Activated CD4-positive, alpha-beta T cell treated with anti-CD3 and anti-CD28 coated beads for 1 hour (primary cell): ENCODE measurements around the gene SDR39U1.
A peak's percentile ranks its signal among the peaks of the same experiment; 100 is the strongest.
"Not testable (repeated sequence)": the region's sequence is repeated elsewhere in the genome, so short reads cannot be mapped to it uniquely, and the experiment has no call there.

Experiments
- DNase-seq: peaks from one replicate; pipeline ENCODE4 v3.0.0-alpha.2; 2020

Gene SDR39U1

GRCh38 chr14:24442240-24443052, at the start of gene SDR39U1:
TSS of gene SDR39U1 (minus strand) at chr14:24442776. CDS start at chr14:24442769, 7 bp downstream.
- peak; percentile 93 for DNase-seq

- not testable (repeated sequence) for DNase-seq
Observed at GRCh38 chr14:24491586-24492408, 49.2 kb upstream of the SDR39U1 start.

GRCh38 chr14:24483604-24484252, 41.2 kb upstream of the SDR39U1 start:
- DNase-seq: no peak

GRCh38 chr14:24482699-24483303, 40.2 kb upstream of the SDR39U1 start:
- DNase-seq: not testable (repeated sequence)

- DNase-seq: peak; percentile 21
Observed at GRCh38 chr14:24481622-24482324, 39.2 kb upstream of the SDR39U1 start.

- not testable (repeated sequence) for DNase-seq
Observed at GRCh38 chr14:24479999-24480398, 37.4 kb upstream of the SDR39U1 start.

- DNase-seq: no peak
Observed at GRCh38 chr14:24475261-24475660, 32.7 kb upstream of the SDR39U1 start.

GRCh38 chr14:24473211-24473610, 30.6 kb upstream of the SDR39U1 start:
- DNase-seq: no peak

- DNase-seq: not testable (repeated sequence)
Observed at GRCh38 chr14:24470450-24470849, 27.9 kb upstream of the SDR39U1 start.

GRCh38 chr14:24465805-24466204, 23.2 kb upstream of the SDR39U1 start:
- no peak for DNase-seq

- DNase-seq: no peak
Observed at GRCh38 chr14:24465368-24465767, 22.8 kb upstream of the SDR39U1 start.

- no peak for DNase-seq
Observed at GRCh38 chr14:24463884-24464785, 21.6 kb upstream of the SDR39U1 start.

- DNase-seq: no peak
Observed at GRCh38 chr14:24463017-24463883, 20.7 kb upstream of the SDR39U1 start.

- no peak for DNase-seq
Observed at GRCh38 chr14:24461336-24461735, 18.8 kb upstream of the SDR39U1 start.

- no peak for DNase-seq
Observed at GRCh38 chr14:24459331-24459730, 16.8 kb upstream of the SDR39U1 start.

- no peak for DNase-seq
Observed at GRCh38 chr14:24458736-24459135, 16.2 kb upstream of the SDR39U1 start.

GRCh38 chr14:24456980-24457379, 14.4 kb upstream of the SDR39U1 start:
- DNase-seq: no peak

GRCh38 chr14:24450828-24451227, 8.3 kb upstream of the SDR39U1 start:
- DNase-seq: not testable (repeated sequence)

GRCh38 chr14:24443053-24443665, 583 bp upstream of the SDR39U1 start:
- DNase-seq: no peak

GRCh38 chr14:24441904-24442239, 704 bp downstream of the SDR39U1 start:
- DNase-seq: no peak
